ENCODE data around the gene METRNL.

METRNL gene

GRCh38 chr17:83091257-83092141 is 12.1 kb downstream of the METRNL start:
- TF ChIP-seq CTCF (IDR thresholded peaks at IDR 0.05) (no peak), ZFX (IDR thresholded peaks at IDR 0.05; ENCODE audit: borderline replicate concordance) (no peak)
- H3K27ac ChIP-seq, result no peak overlapping the region

- TF ChIP-seq ZFX (IDR thresholded peaks at IDR 0.05; ENCODE audit: borderline replicate concordance) (no peak), CTCF (IDR thresholded peaks at IDR 0.05) (no peak)
- no peak overlapping the region for H3K27ac ChIP-seq
These were observed 12.8 kb downstream of the METRNL start for GRCh38 chr17:83092186-83092585.

GRCh38 chr17:83092931-83093330 is 13.5 kb downstream of the METRNL start:
- no peak for TF ChIP-seq CTCF (IDR thresholded peaks at IDR 0.05)
- TF ChIP-seq ZFX (IDR thresholded peaks at IDR 0.05; ENCODE audit: borderline replicate concordance), result no peak

GRCh38 chr17:83093506-83093905 is 14.1 kb downstream of the METRNL start:
- TF ChIP-seq ZFX (IDR thresholded peaks at IDR 0.05; ENCODE audit: borderline replicate concordance), result no peak
- no peak for TF ChIP-seq CTCF (IDR thresholded peaks at IDR 0.05)
- H3K27ac ChIP-seq, result no peak overlapping the region

More at GRCh38 chr17:83092931-83093330, 13.5 kb downstream of the METRNL start:
- H3K27ac ChIP-seq, result no peak overlapping the region

GRCh38 chr17:83094291-83094690 is 14.9 kb downstream of the METRNL start:
- TF ChIP-seq ZFX (IDR thresholded peaks at IDR 0.05; ENCODE audit: borderline replicate concordance), result no peak
- no peak for TF ChIP-seq CTCF (IDR thresholded peaks at IDR 0.05)
- H3K27ac ChIP-seq, result no peak overlapping the region

GRCh38 chr17:83095016-83095415 is 15.6 kb downstream of the METRNL start:
- TF ChIP-seq ZFX (IDR thresholded peaks at IDR 0.05; ENCODE audit: borderline replicate concordance) (no peak), CTCF (IDR thresholded peaks at IDR 0.05) (no peak)
- H3K27ac ChIP-seq, result no peak overlapping the region

Data from 22Rv1 (cell line).